ENCODE data around the gene ZNF148. TPM values are rescaled to one million over a fixed set of nuclear protein-coding genes. Genes with fewer than 3 reads are reported as not detected.

Gene ZNF148
- total RNA-seq, 2 donors from 2014 or later = 35.4 to 50.1 TPM

GRCh38 chr3:125231895-125232294 is 143.2 kb downstream of the ZNF148 start:
- intact Hi-C loops (cut with DNase I) = no loop called here
- Histone ChIP-seq H3K27me3 (no peaks in the 10 kb centered on the region), H3K27ac (no peak overlapping the region), H3K9me3 (no peaks in the 10 kb centered on the region), H3K4me1 (no peaks in the 10 kb centered on the region), H3K4me3 (no peak overlapping the region), H3K9ac (ENCODE audit: low read depth in 2 of 2, low read length in 2 of 2) (no peak overlapping the region), H3K36me3 (no peaks in the 10 kb centered on the region)
- DNase-seq = no peak
- TF ChIP-seq CTCF (IDR thresholded peaks at IDR 0.05) = no peak

- Histone ChIP-seq H3K36me3 (no peaks in the 10 kb centered on the region), H3K4me3 (no peak overlapping the region), H3K9ac (ENCODE audit: low read depth in 2 of 2, low read length in 2 of 2) (no peak overlapping the region), H3K4me1 (no peaks in the 10 kb centered on the region), H3K27me3 (no peaks in the 10 kb centered on the region), H3K27ac (no peak overlapping the region), H3K9me3 (no peaks in the 10 kb centered on the region)
- DNase-seq = no peak
- no peak for TF ChIP-seq CTCF (IDR thresholded peaks at IDR 0.05)
- intact Hi-C loops (cut with DNase I) = no loop called here
Measured at GRCh38 chr3:125229707-125230106, 145.4 kb downstream of the ZNF148 start.

- intact Hi-C loops (cut with DNase I) = no loop called here
- TF ChIP-seq CTCF (IDR thresholded peaks at IDR 0.05) = no peak
Measured at GRCh38 chr3:125229168-125229567, 146.0 kb downstream of the ZNF148 start.

GRCh38 chr3:125221831-125222230 is 153.3 kb downstream of the ZNF148 start:
- no peaks in the 10 kb centered on the region for H3K9me3 ChIP-seq
- H3K36me3 ChIP-seq = no peaks in the 10 kb centered on the region
- no peaks in the 10 kb centered on the region for H3K4me1 ChIP-seq
- H3K27ac ChIP-seq = no peak overlapping the region
- no peak overlapping the region for H3K4me3 ChIP-seq
- intact Hi-C loops (cut with DNase I) = no loop called here
- DNase-seq = no peak
- H3K27me3 ChIP-seq = no peaks in the 10 kb centered on the region
- TF ChIP-seq CTCF (IDR thresholded peaks at IDR 0.05) = no peak
- no peak overlapping the region for H3K9ac ChIP-seq (ENCODE audit: low read depth in 2 of 2, low read length in 2 of 2)

More at GRCh38 chr3:125229168-125229567, 146.0 kb downstream of the ZNF148 start:
- Histone ChIP-seq H3K27ac (no peak overlapping the region), H3K4me1 (no peaks in the 10 kb centered on the region), H3K9ac (ENCODE audit: low read depth in 2 of 2, low read length in 2 of 2) (no peak overlapping the region), H3K27me3 (no peaks in the 10 kb centered on the region), H3K4me3 (no peak overlapping the region), H3K9me3 (no peaks in the 10 kb centered on the region), H3K36me3 (no peaks in the 10 kb centered on the region)
- DNase-seq = no peak

- Histone ChIP-seq H3K36me3 (no peaks in the 10 kb centered on the region), H3K9me3 (no peaks in the 10 kb centered on the region), H3K4me3 (no peak overlapping the region), H3K27me3 (no peaks in the 10 kb centered on the region), H3K9ac (ENCODE audit: low read depth in 2 of 2, low read length in 2 of 2) (no peak overlapping the region), H3K27ac (no peak overlapping the region), H3K4me1 (no peaks in the 10 kb centered on the region)
- TF ChIP-seq CTCF (IDR thresholded peaks at IDR 0.05) = no peak
- no peak for DNase-seq
- intact Hi-C loops (cut with DNase I) = no loop called here
Measured at GRCh38 chr3:125220727-125221429, 154.2 kb downstream of the ZNF148 start.
